Subcutaneous abdominal adipose tissue (tissue), 5 donors: Measurements from ENCODE around the gene LLGL2.

Experiments used
- H3K27ac ChIP-seq: one replicate; pipeline ENCODE4 v1.7.0; 2013; ENCODE audit warnings: low read depth, mild to moderate bottlenecking, inconsistent platforms, low read length, moderate library complexity
- H3K27me3 ChIP-seq, 5 donors: one replicate each; pipeline ENCODE4 v1.7.0; 2013; ENCODE audit warnings: low read length in 5 of 5, inconsistent platforms in 1 of 5; ENCODE audit not compliant: control insufficient read depth in 5 of 5, insufficient read depth in 4 of 5
- H3K36me3 ChIP-seq, 5 donors: one replicate each; pipeline ENCODE4 v1.7.0; 2013; ENCODE audit warnings: low read length in 5 of 5; ENCODE audit not compliant: control insufficient read depth in 5 of 5, insufficient read depth in 5 of 5
- H3K4me1 ChIP-seq, 5 donors: one replicate each; pipeline ENCODE4 v1.7.0; 2013; ENCODE audit warnings: low read length in 5 of 5, mild to moderate bottlenecking in 3 of 5, moderate library complexity in 1 of 5; ENCODE audit not compliant: control insufficient read depth in 5 of 5, insufficient read depth in 5 of 5
- H3K4me3 ChIP-seq, 5 donors: one replicate each; pipeline ENCODE4 v1.7.0; 2013; ENCODE audit warnings: low read length in 5 of 5, low read depth in 1 of 5
- H3K9ac ChIP-seq, 5 donors: one replicate each; pipeline ENCODE4 v1.7.0; 2013; ENCODE audit warnings: low read length in 5 of 5, mild to moderate bottlenecking in 4 of 5, moderate library complexity in 3 of 5
- H3K9me3 ChIP-seq, 5 donors: one replicate each; pipeline ENCODE4 v1.7.0; 2013; ENCODE audit warnings: low read length in 5 of 5; ENCODE audit not compliant: control insufficient read depth in 5 of 5
- donor health status: healthy.
- donor health status: healthy.
- donor health status: healthy.
- donor health status: healthy.
- donor health status: healthy.

Gene LLGL2

GRCh38 chr17:75491680-75492079 lies 33.8 kb upstream of the LLGL2 start:
- Histone ChIP-seq H3K36me3 (peaks cover 0 to 78% (median 67%) of the 10 kb centered on the region in 5 donors), H3K4me3 (no peak overlapping the region), H3K4me1 (peaks cover 4 to 49% (median 30%) of the 10 kb centered on the region in 5 donors), H3K9me3 (no peaks in the 10 kb centered on the region), H3K27ac (no peak overlapping the region), H3K27me3 (no peaks in the 10 kb centered on the region), H3K9ac (no peak overlapping the region)

- Histone ChIP-seq H3K4me3 (no peak overlapping the region), H3K36me3 (peaks cover 0 to 83% (median 68%) of the 10 kb centered on the region in 5 donors), H3K4me1 (peaks cover 3 to 41% (median 21%) of the 10 kb centered on the region in 5 donors), H3K9me3 (no peaks in the 10 kb centered on the region), H3K27me3 (no peaks in the 10 kb centered on the region), H3K9ac (no peak overlapping the region), H3K27ac (no peak overlapping the region)
These were observed 32.8 kb upstream of the LLGL2 start for GRCh38 chr17:75492555-75493168.

DNA sequence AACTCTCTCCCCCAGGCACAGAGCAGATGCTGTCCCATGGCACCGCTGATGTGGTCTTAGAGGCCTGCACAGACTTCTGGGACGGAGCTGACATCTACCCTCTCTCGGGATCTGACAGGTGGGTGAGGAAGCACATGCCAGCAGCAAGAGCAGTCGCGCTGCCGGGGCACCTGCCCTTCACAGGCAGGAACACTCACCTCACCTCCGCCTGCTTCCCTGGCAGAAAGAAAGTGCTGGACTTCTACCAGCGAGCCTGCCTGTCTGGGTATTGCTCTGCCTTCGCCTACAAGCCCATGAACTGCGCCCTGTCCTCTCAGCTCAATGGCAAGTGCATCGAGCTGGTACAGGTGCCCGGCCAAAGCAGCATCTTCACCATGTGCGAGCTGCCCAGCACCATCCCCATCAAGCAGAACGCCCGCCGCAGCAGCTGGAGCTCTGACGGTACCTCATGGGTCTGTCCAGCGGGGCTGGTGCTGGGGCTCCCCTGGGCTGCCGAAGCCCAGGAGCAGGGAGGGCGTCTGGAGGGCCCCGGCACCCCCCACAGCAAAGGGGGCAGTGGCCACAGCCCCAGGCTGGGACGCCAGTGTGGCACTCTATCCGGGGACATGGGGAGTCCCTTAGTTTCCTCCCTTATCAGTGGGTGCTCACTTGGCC lies 31.9 kb upstream of the LLGL2 start:
- H3K9me3 ChIP-seq: no peaks in the 10 kb centered on the region
- no peak overlapping the region for H3K9ac ChIP-seq
- H3K36me3 ChIP-seq: peaks cover 0 to 93% (median 76%) of the 10 kb centered on the region in 5 donors
- no peak overlapping the region for H3K4me3 ChIP-seq
- H3K27ac ChIP-seq: no peak overlapping the region
- no peaks in the 10 kb centered on the region for H3K27me3 ChIP-seq
- peaks cover 0 to 41% (median 22%) of the 10 kb centered on the region in 5 donors for H3K4me1 ChIP-seq

DNA sequence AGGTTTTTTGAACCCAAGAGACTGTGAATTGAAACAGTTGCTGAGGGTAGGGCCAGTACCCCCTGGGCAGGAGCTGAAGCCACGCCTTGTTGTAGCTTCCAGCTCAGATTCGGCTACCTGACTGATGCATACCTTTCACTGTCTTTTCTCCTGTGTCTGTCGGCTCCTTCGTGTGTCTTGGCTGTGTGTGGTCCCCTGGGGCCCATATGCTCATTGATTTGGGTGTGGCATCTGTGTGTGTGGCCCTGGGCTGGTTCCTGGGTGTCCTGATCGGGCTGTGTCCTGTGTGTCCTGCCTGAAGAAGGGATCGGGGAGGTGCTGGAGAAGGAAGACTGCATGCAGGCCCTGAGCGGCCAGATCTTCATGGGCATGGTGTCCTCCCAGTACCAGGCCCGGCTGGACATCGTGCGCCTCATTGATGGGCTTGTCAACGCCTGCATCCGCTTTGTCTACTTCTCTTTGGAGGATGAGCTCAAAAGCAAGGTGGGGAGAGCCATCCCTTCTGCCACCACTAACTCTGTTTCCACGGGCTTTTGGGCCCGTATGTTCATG lies 31.1 kb upstream of the LLGL2 start:
- peaks cover 0 to 95% (median 79%) of the 10 kb centered on the region in 5 donors for H3K36me3 ChIP-seq
- H3K27ac ChIP-seq: no peak overlapping the region
- H3K4me3 ChIP-seq: no peak overlapping the region
- no peaks in the 10 kb centered on the region for H3K27me3 ChIP-seq
- peaks cover 0 to 41% (median 28%) of the 10 kb centered on the region in 5 donors for H3K4me1 ChIP-seq
- H3K9ac ChIP-seq: no peak overlapping the region
- no peaks in the 10 kb centered on the region for H3K9me3 ChIP-seq

GRCh38 chr17:75496005-75496404 lies 29.5 kb upstream of the LLGL2 start:
- Histone ChIP-seq H3K4me1 (peaks cover 0 to 41% (median 30%) of the 10 kb centered on the region in 5 donors), H3K9me3 (no peaks in the 10 kb centered on the region), H3K4me3 (no peak overlapping the region), H3K9ac (no peak overlapping the region), H3K27ac (no peak overlapping the region), H3K36me3 (peaks cover 0 to 96% (median 90%) of the 10 kb centered on the region in 5 donors), H3K27me3 (no peaks in the 10 kb centered on the region)

GRCh38 chr17:75498039-75498725 lies 27.3 kb upstream of the LLGL2 start:
- Histone ChIP-seq H3K4me1 (peaks cover 0 to 45% (median 40%) of the 10 kb centered on the region in 5 donors), H3K27ac (no peak overlapping the region), H3K9ac (no peak overlapping the region), H3K4me3 (no peak overlapping the region), H3K9me3 (no peaks in the 10 kb centered on the region), H3K27me3 (no peaks in the 10 kb centered on the region), H3K36me3 (peaks cover 0 to 93% (median 74%) of the 10 kb centered on the region in 5 donors)

- H3K9ac ChIP-seq: peak overlapping the region in 1 of 5 donors; percentile 63
- peak overlapping the region; percentile 89 for H3K27ac ChIP-seq
- H3K27me3 ChIP-seq: no peaks in the 10 kb centered on the region
- H3K4me1 ChIP-seq: peaks cover 0 to 45% (median 40%) of the 10 kb centered on the region in 5 donors
- no peaks in the 10 kb centered on the region for H3K9me3 ChIP-seq
- H3K36me3 ChIP-seq: peaks cover 0 to 90% (median 72%) of the 10 kb centered on the region in 5 donors
- no peak overlapping the region for H3K4me3 ChIP-seq
These were observed 26.7 kb upstream of the LLGL2 start for GRCh38 chr17:75498726-75499213.

- H3K27ac ChIP-seq: peak overlapping the region; percentile 89
- no peak overlapping the region for H3K4me3 ChIP-seq
- H3K36me3 ChIP-seq: peaks cover 0 to 88% (median 69%) of the 10 kb centered on the region in 5 donors
- H3K4me1 ChIP-seq: peaks cover 0 to 48% (median 40%) of the 10 kb centered on the region in 5 donors
- H3K9me3 ChIP-seq: no peaks in the 10 kb centered on the region
- peak overlapping the region in 2 of 5 donors; percentile 63 to 66 for H3K9ac ChIP-seq
- no peaks in the 10 kb centered on the region for H3K27me3 ChIP-seq
These were observed 26.0 kb upstream of the LLGL2 start for GRCh38 chr17:75499313-75500022.

- Histone ChIP-seq H3K9me3 (no peaks in the 10 kb centered on the region), H3K4me3 (no peak overlapping the region), H3K27ac (peak overlapping the region; percentile 89), H3K4me1 (peaks cover 0 to 57% (median 40%) of the 10 kb centered on the region in 5 donors), H3K36me3 (peaks cover 0 to 89% (median 69%) of the 10 kb centered on the region in 5 donors), H3K9ac (peak overlapping the region in 4 of 5 donors; percentile 4 to 66 (median 58)), H3K27me3 (no peaks in the 10 kb centered on the region)
These were observed 24.9 kb upstream of the LLGL2 start for GRCh38 chr17:75500419-75501216.
